K562 (cell line): ENCODE data around the gene PRDM10. TPM values are rescaled to one million over a fixed set of nuclear protein-coding genes. Genes with fewer than 3 reads are reported as not detected.

Experiments
- ATAC-seq: fragments of 200-7000 bp; cut with Tn5 transposase; 3 replicates; pipeline ENCODE4 v1.9.1; 2020; ENCODE audit warnings: moderate library complexity
- BruUV-seq: library from RNA; stranded (reverse); fragments of 400-500 nt; replicated peaks from 2 replicates; lab custom pipeline; 2021; lab: Mats Ljungman, UMichigan
- CTCF ChIA-PET: fragments of 300-600 bp; formaldehyde crosslinking; extraction: SDS; loops from one replicate; lab custom pipeline; 2021; ENCODE audit warnings: low intra/inter-chr PET ratio; lab: Yijun Ruan, JAX
- POLR2A ChIA-PET: fragments of 300-600, 350-650 bp; sonication (Branson Sonifier 250); formaldehyde crosslinking; extraction: SDS; loops from one replicate; lab custom pipeline; 2021; ENCODE audit warnings: antibody characterized with exemption, inconsistent platforms; lab: Yijun Ruan, JAX
- DNase-seq, 4 experiments: peaks; one replicate each; pipeline versions ENCODE4 v3.0.0 to v3.0.0-alpha.2; 2011 to 2018; ENCODE audit warnings: low spot score in 3 of 4, mixed read lengths in 3 of 4; ENCODE audit errors: extremely low read depth in 1 of 4
- FAIRE-seq: peaks from 2 replicates; lab custom pipeline; 2011; peaks lifted over from hg19 to GRCh38; lab: Jason Lieb, UNC
- H2AFZ ChIP-seq: 2 replicates; pipeline ENCODE4 v1.6.0; 2011; ENCODE audit warnings: low read depth, low read length, control low read depth, inconsistent platforms
- H3K27ac ChIP-seq: fragments of 200-600 bp; 3 replicates; pipeline ENCODE4 v1.8.0; 2011; ENCODE audit warnings: low read depth, mild to moderate bottlenecking, control low read depth, inconsistent platforms, low read length, moderate library complexity, mixed read lengths; ENCODE audit errors: extremely low read depth
- H3K27me3 ChIP-seq, 2 experiments: fragments of 300-600 bp in 1 of 2; 2 replicates in 1 of 2; 3 replicates in 1 of 2; pipeline versions ENCODE4 v1.6.0 to v1.8.0; 2011; ENCODE audit warnings: inconsistent platforms in 2 of 2, low read length in 2 of 2, mild to moderate bottlenecking in 1 of 2, mixed read lengths in 1 of 2, moderate library complexity in 1 of 2; ENCODE audit not compliant: control insufficient read depth in 2 of 2, insufficient read depth in 2 of 2
- H3K36me3 ChIP-seq: fragments of 300-600 bp; 3 replicates; pipeline ENCODE4 v1.8.0; 2011; ENCODE audit warnings: mild to moderate bottlenecking, low read length, inconsistent platforms; ENCODE audit not compliant: control insufficient read depth, insufficient read depth
- H3K4me1 ChIP-seq, 2 experiments: fragments of 200-600 bp in 1 of 2; replicated peaks in 1 of 2; 2 replicates in 1 of 2; 3 replicates in 1 of 2; pipeline versions ENCODE4 v1.5.1 to v1.8.0; 2011; ENCODE audit warnings: inconsistent platforms in 2 of 2, low read length in 2 of 2, mild to moderate bottlenecking in 1 of 2, mixed read lengths in 1 of 2, moderate library complexity in 1 of 2; ENCODE audit not compliant: control insufficient read depth in 2 of 2, insufficient read depth in 2 of 2
- H3K4me2 ChIP-seq: 2 replicates; pipeline ENCODE4 v1.6.1; 2011; ENCODE audit warnings: low read length, control low read depth, inconsistent platforms, mixed read lengths; ENCODE audit not compliant: insufficient read depth
- H3K4me3 ChIP-seq: fragments of 200-600 bp; sonication (generic), shearing (Covaris generic); 2 replicates; pipeline ENCODE4 v1.5.1; 2016; ENCODE audit warnings: control low read depth, inconsistent platforms
- H3K79me2 ChIP-seq: fragments of 200-600 bp; 3 replicates; pipeline ENCODE4 v1.8.0; 2011; ENCODE audit warnings: low read length, inconsistent platforms; ENCODE audit not compliant: control insufficient read depth, insufficient read depth
- H3K9ac ChIP-seq, 2 experiments: 2 replicates each; pipeline versions ENCODE4 v1.6.0 to v1.6.1; 2011; ENCODE audit warnings: low read depth in 2 of 2, low read length in 2 of 2, control low read depth in 1 of 2, inconsistent platforms in 1 of 2, mild to moderate bottlenecking in 1 of 2, mixed read lengths in 1 of 2; ENCODE audit not compliant: insufficient read depth in 1 of 2
- H3K9me1 ChIP-seq: one replicate; pipeline ENCODE4 v1.6.0; 2011; ENCODE audit warnings: inconsistent platforms, mild to moderate bottlenecking, low read length, moderate library complexity; ENCODE audit not compliant: control insufficient read depth, insufficient read depth
- H3K9me3 ChIP-seq: replicated peaks from 2 replicates; pipeline ENCODE4 v1.5.1; 2011; ENCODE audit warnings: low read depth, low read length, inconsistent platforms; ENCODE audit not compliant: control insufficient read depth, insufficient read depth
- H4K20me1 ChIP-seq: replicated peaks from 2 replicates; pipeline ENCODE4 v1.6.1; 2011; ENCODE audit warnings: low read length, inconsistent platforms, mixed read lengths; ENCODE audit not compliant: control insufficient read depth, insufficient read depth
- IFI16 ChIP-seq: fragments of 250-450 bp; sonication (Bioruptor Pico); IDR thresholded peaks from 2 replicates; pipeline ENCODE4 v2.1.2; 2022; ENCODE audit warnings: mild to moderate bottlenecking, inconsistent platforms
- POLR2AphosphoS5 ChIP-seq: IDR thresholded peaks from 2 replicates; pipeline ENCODE4 v1.6.1; 2011; ENCODE audit warnings: mild to moderate bottlenecking, low read depth, low read length, moderate library complexity; ENCODE audit not compliant: control insufficient read depth, insufficient read depth
- ZKSCAN3 ChIP-seq: fragments of 250-450 bp; sonication (Bioruptor Pico); IDR thresholded peaks from 2 replicates; pipeline ENCODE4 v1.4.0; 2020
- ZNF146 ChIP-seq: IDR thresholded peaks from one replicate; pipeline ENCODE4 v1.6.1; 2018; ENCODE audit warnings: missing compliant biosample characterization; ENCODE audit not compliant: unreplicated experiment
- ZNF551 ChIP-seq: fragments of 250-450 bp; sonication (Bioruptor Pico); IDR thresholded peaks from 2 replicates; pipeline ENCODE4 v1.5.0; 2021; ENCODE audit warnings: mild to moderate bottlenecking, moderate library complexity
- ZNF589 ChIP-seq: fragments of 200-800 bp; sonication (Bioruptor generic); IDR thresholded peaks from 2 replicates; pipeline ENCODE4 v1.6.1; 2016; ENCODE audit warnings: low read depth, missing genetic modification characterization, missing compliant biosample characterization
- ZNF778 ChIP-seq: fragments of 450-650 bp; formaldehyde crosslinking; IDR thresholded peaks from 2 replicates; pipeline ENCODE4 v1.4.0; 2020; ENCODE audit warnings: mild to moderate bottlenecking, moderate library complexity
- ZSCAN32 ChIP-seq: fragments of 450-650 bp; formaldehyde crosslinking; IDR thresholded peaks from 2 replicates; pipeline ENCODE4 v1.4.0; 2020; ENCODE audit warnings: mild to moderate bottlenecking, moderate library complexity
- in situ Hi-C: fragments of 300-500 bp; cut with MboI; formaldehyde crosslinking; loops from 4 replicates; pipeline ENCODE4 v1.15.0; 2018; ENCODE audit warnings: inconsistent platforms, mixed read lengths
- intact Hi-C: fragments of 100-400 bp; cut with micrococcal nuclease; formaldehyde crosslinking; loops from 2 replicates; pipeline ENCODE4 v1.14.2; 2022
- polyA plus RNA-seq, 8 experiments: library from polyadenylated mRNA; depleted of rRNA in 4 of 8; stranded (reverse) in 5 of 8; unstranded in 3 of 8; fragments of >200 nt; fragmentation: Nextera tagmentation in 2 of 8; fragmentation: Illumina TruSeq in 1 of 8; extraction: Ambion mirVana in 2 of 8; extraction: Trizol in 1 of 8; gene quantifications; 2 replicates each; pipeline versions ENCODE4 v1.2.1 to v1.2.3, GENCODE V29; 2011 to 2014; ENCODE audit warnings: inconsistent platforms in 1 of 8, missing spikeins in 1 of 8
- total RNA-seq, 7 experiments: library from RNA; depleted of rRNA in 6 of 7; stranded (reverse); fragments of >200 nt in 6 of 7; fragmentation: Illumina TruSeq in 2 of 7; extraction: Trizol in 2 of 7; gene quantifications; 2 replicates each; pipeline versions ENCODE4 v1.2.1 to v1.2.3, GENCODE V29; 2011 to 2021; ENCODE audit warnings: low replicate concordance in 1 of 7
- TF ChIP-seq, protein P1 (sequence below): sonication (generic); formaldehyde crosslinking; IDR thresholded peaks from 2 replicates; pipeline ENCODE4 v1.8.0; 2022; ENCODE audit warnings: missing genetic modification reagents, mild to moderate bottlenecking, borderline replicate concordance
- TF ChIP-seq, protein P2 (sequence below): fragments of 450-650 bp; IDR thresholded peaks from 2 replicates; pipeline ENCODE4 v1.6.1; 2016; ENCODE audit warnings: mild to moderate bottlenecking

Gene PRDM10
- total and polyA plus RNA-seq, 9 of the 15 experiments (the other 6 are each of a cell fraction or from before 2014, with no cell fraction given), result 0.89 to 9.3 (median 4.5) TPM

DNA sequence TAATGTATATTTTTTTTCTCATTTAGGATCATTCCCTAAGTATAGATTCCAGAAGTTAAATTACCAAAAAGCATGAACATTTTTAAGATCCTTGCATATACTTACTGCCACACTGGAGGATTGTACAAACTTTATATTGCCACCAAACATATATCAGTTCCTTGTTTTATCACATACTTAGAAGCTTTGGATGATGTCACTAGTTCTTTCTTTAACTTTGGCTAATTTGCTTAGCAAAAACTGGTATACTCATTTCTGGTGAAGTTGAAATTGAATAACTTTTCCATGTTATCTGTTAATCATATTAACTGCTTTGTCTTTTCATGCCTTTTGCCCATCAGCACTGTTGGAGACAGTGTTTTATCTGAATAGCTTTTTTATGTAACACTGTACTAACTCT lies 31.6 kb upstream of the PRDM10 start:
- H3K9ac ChIP-seq, result no peak overlapping the region
- in situ Hi-C loops (loop anchor here (10.0 kb wide), 1 partner anchor 1511 kb away; no protein-coding TSS in a partner anchor), intact Hi-C loops (no loop called here)
- no peaks in the 10 kb centered on the region for H3K9me1 ChIP-seq
- H3K4me3 ChIP-seq, result no peak overlapping the region
- H2AFZ ChIP-seq, result no peak overlapping the region
- H3K4me2 ChIP-seq, result no peak overlapping the region
- DNase-seq (no peak), ATAC-seq (no peak), FAIRE-seq (no peak)
- peaks cover 4 to 6% of the 10 kb centered on the region in 2 experiments; a peak in 4 of 5 replicates for H3K4me1 ChIP-seq
- no peaks in the 10 kb centered on the region for H3K79me2 ChIP-seq
- no TSS peak for BruUV-seq
- CTCF ChIA-PET, result no interaction called here
- POLR2A ChIA-PET, result interaction anchor here (1.1 to 1.6 kb wide), 2 partner anchors 15 to 17 kb away, joined by 3 read pairs; no protein-coding TSS in a partner anchor
- H3K9me3 ChIP-seq, result no peaks in the 10 kb centered on the region
- no peak overlapping the region for H3K27ac ChIP-seq
- H3K36me3 ChIP-seq, result no peaks in the 10 kb centered on the region
- no peaks in the 10 kb centered on the region for H4K20me1 ChIP-seq
- no peaks in the 10 kb centered on the region for H3K27me3 ChIP-seq
- TF ChIP-seq IFI16 (CRISPR knock-in tag) (no peak), ZNF778 (CRISPR knock-in tag) (no peak), ZNF589 (CRISPR knock-in tag) (no peak), ZKSCAN3 (CRISPR knock-in tag) (no peak), ZNF551 (CRISPR knock-in tag) (no peak), POLR2AphosphoS5 (no peak), ZNF146 (CRISPR knock-in tag) (no peak), ZSCAN32 (CRISPR knock-in tag) (no peak)
- TF ChIP-seq, protein P1, sequence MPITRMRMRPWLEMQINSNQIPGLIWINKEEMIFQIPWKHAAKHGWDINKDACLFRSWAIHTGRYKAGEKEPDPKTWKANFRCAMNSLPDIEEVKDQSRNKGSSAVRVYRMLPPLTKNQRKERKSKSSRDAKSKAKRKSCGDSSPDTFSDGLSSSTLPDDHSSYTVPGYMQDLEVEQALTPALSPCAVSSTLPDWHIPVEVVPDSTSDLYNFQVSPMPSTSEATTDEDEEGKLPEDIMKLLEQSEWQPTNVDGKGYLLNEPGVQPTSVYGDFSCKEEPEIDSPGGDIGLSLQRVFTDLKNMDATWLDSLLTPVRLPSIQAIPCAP, result no peak
- TF ChIP-seq, protein P2, sequence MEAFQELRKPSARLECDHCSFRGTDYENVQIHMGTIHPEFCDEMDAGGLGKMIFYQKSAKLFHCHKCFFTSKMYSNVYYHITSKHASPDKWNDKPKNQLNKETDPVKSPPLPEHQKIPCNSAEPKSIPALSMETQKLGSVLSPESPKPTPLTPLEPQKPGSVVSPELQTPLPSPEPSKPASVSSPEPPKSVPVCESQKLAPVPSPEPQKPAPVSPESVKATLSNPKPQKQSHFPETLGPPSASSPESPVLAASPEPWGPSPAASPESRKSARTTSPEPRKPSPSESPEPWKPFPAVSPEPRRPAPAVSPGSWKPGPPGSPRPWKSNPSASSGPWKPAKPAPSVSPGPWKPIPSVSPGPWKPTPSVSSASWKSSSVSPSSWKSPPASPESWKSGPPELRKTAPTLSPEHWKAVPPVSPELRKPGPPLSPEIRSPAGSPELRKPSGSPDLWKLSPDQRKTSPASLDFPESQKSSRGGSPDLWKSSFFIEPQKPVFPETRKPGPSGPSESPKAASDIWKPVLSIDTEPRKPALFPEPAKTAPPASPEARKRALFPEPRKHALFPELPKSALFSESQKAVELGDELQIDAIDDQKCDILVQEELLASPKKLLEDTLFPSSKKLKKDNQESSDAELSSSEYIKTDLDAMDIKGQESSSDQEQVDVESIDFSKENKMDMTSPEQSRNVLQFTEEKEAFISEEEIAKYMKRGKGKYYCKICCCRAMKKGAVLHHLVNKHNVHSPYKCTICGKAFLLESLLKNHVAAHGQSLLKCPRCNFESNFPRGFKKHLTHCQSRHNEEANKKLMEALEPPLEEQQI, result no peak
